T-cell (primary cell): ENCODE data around the gene SLC16A3. TPM values are rescaled to one million over a fixed set of nuclear protein-coding genes. Genes with fewer than 3 reads are reported as not detected.
"Not testable (repeated sequence)": the region's sequence is repeated elsewhere in the genome, so short reads cannot be mapped to it uniquely, and the experiment has no call there.

Experiments used
- ATAC-seq, 4 experiments: fragments of 200-7000 bp in 3 of 4; fragments of 150-1000 bp in 1 of 4; cut with Tn5 transposase; replicated peaks in 1 of 4; 1 replicate in 3 of 4; 2 replicates in 1 of 4; pipeline ENCODE4 v1.10.0; 2021; ENCODE audit warnings: moderate library complexity in 3 of 4, mild to moderate bottlenecking in 2 of 4, moderate number of reproducible peaks in 1 of 4
- CTCF ChIA-PET, 2 donors: fragments of 300-600 bp; sonication (Branson Sonifier 250); formaldehyde crosslinking; loops; one replicate each; lab custom pipeline; 2022; ENCODE audit warnings: antibody characterized with exemption in 2 of 2; lab: Charles Lee
- POLR2A ChIA-PET, 2 donors: fragments of 300-600 bp; sonication (Branson Sonifier 250); formaldehyde crosslinking; loops; one replicate each; lab custom pipeline; 2022; ENCODE audit warnings: antibody characterized with exemption in 2 of 2; lab: Charles Lee
- DNase-seq, 35 experiments: peaks; one replicate each; pipeline versions ENCODE4 v3.0.0 to v3.0.0-alpha.2; 2013 to 2023
- H3K27ac ChIP-seq: one replicate; pipeline ENCODE4 v1.5.1; 2013; ENCODE audit warnings: low read length
- H3K27me3 ChIP-seq, 2 experiments: replicated peaks in 1 of 2; 1 replicate in 1 of 2; 2 replicates in 1 of 2; pipeline versions ENCODE4 v1.6.1 to v1.7.0; 2013; ENCODE audit warnings: low read length in 1 of 2, mixed read lengths in 1 of 2; ENCODE audit not compliant: control insufficient read depth in 2 of 2, insufficient read depth in 2 of 2; ENCODE audit errors: extremely low read depth in 1 of 2
- H3K36me3 ChIP-seq, 2 donors: 1 replicate in 1 of 2; 2 replicates in 1 of 2; pipeline versions ENCODE4 v1.6.1 to v1.7.0; 2013; ENCODE audit warnings: low read length in 1 of 2; ENCODE audit not compliant: control insufficient read depth in 2 of 2, insufficient read depth in 1 of 2; ENCODE audit errors: extremely low read depth in 1 of 2
- H3K4me1 ChIP-seq, 2 experiments: 1 replicate in 1 of 2; 2 replicates in 1 of 2; pipeline versions ENCODE4 v1.6.1 to v1.7.0; 2013; ENCODE audit warnings: low read length in 2 of 2, mixed read lengths in 1 of 2; ENCODE audit not compliant: insufficient read depth in 2 of 2, control insufficient read depth in 1 of 2; ENCODE audit errors: extremely low read depth in 1 of 2
- H3K4me3 ChIP-seq, 2 donors: 1 replicate in 1 of 2; 2 replicates in 1 of 2; pipeline versions ENCODE4 v1.5.1 to v1.7.0; 2013; ENCODE audit warnings: mild to moderate bottlenecking in 2 of 2, low read length in 1 of 2, moderate library complexity in 1 of 2; ENCODE audit not compliant: control insufficient read depth in 1 of 2; ENCODE audit errors: extremely low read depth in 1 of 2
- H3K9me3 ChIP-seq: 2 replicates; pipeline ENCODE4 v1.7.0; 2013
- H3K27ac Mint-ChIP-seq, 2 donors: one replicate each; pipeline ENCODE4 v1.8.0; 2020 to 2021; ENCODE audit warnings: mild to moderate bottlenecking in 2 of 2, mixed read lengths in 2 of 2
- H3K27me3 Mint-ChIP-seq, 2 donors: one replicate each; pipeline ENCODE4 v1.8.0; 2021 to 2022; ENCODE audit warnings: mixed read lengths in 2 of 2
- H3K36me3 Mint-ChIP-seq: one replicate; pipeline ENCODE4 v1.8.0; 2021; ENCODE audit warnings: mixed read lengths
- H3K4me1 Mint-ChIP-seq, 3 donors: one replicate each; pipeline ENCODE4 v1.8.0; 2020 to 2022; ENCODE audit warnings: mixed read lengths in 3 of 3, mild to moderate bottlenecking in 1 of 3
- H3K4me3 Mint-ChIP-seq, 3 donors: one replicate each; pipeline ENCODE4 v1.8.0; 2020 to 2022; ENCODE audit warnings: mild to moderate bottlenecking in 3 of 3, mixed read lengths in 3 of 3, moderate library complexity in 3 of 3
- H3K9me3 Mint-ChIP-seq, 3 donors: one replicate each; pipeline ENCODE4 v1.8.0; 2020 to 2022; ENCODE audit warnings: mixed read lengths in 3 of 3
- WGBS: methylation state at CpG from one replicate; pipeline ENCODE4 v1.1.5; 2013; ENCODE audit warnings: missing lambda C conversion rate; ENCODE audit not compliant: insufficient coverage; 5-methylcytosine and 5-hydroxymethylcytosine counted together
- total RNA-seq, 35 experiments: library from RNA in 6 of 35; stranded (reverse) in 6 of 35; fragments of 120-200 nt in 1 of 35; gene quantifications; one replicate each; pipeline versions ENCODE4 v1.2.1 to v1.2.4 and lab custom pipeline; 2013 to 2026

Gene SLC16A3
- total RNA-seq, 5 donors from 2014 or later (not counting 1 experiment from before 2014, with no cell fraction given): 31.9 to 47.3 (median 40.9) TPM

DNA sequence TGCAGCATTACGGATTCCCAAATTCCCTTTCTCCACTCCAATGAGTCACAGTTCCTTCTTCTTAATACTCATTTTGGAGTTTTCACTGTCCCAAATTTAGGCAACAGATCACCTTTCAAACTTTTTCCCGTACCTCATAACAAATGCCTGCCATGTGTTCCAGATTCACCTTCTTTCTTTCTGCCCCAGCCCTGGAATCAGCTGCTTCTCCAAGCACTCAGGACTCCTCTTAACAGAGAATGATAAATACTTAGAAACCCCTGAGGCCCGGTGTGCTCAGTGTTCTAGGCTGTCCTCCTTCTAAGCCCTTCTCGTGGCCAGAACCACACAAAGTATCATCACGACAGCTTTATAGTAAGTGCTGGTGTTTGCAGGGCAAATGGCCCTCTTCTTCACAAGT is 29.7 kb downstream of the SLC16A3 start:
- Histone ChIP-seq H3K4me1 (peaks cover 0 to 14% of the 10 kb centered on the region in 2 experiments), H3K27ac (no peak overlapping the region), H3K9me3 (no peaks in the 10 kb centered on the region), H3K4me3 (no peak overlapping the region), H3K27me3 (no peaks in the 10 kb centered on the region), H3K36me3 (peaks cover 22 to 84% of the 10 kb centered on the region in 2 donors)
- 94% methylated on average over 2 of the region's 5 CpGs for WGBS
- ATAC-seq (no peak), DNase-seq (no peak)
- ChIA-PET CTCF (no interaction called here), POLR2A (interaction anchor here in 1 of 2 donors (0.6 kb wide), 1 partner anchor 237 kb away, joined by 11 read pairs; no protein-coding TSS in a partner anchor)
- no peaks in the 10 kb centered on the region for H3K27me3 Mint-ChIP-seq
- no peaks in the 10 kb centered on the region for H3K9me3 Mint-ChIP-seq
- H3K4me1 Mint-ChIP-seq: peaks cover 39 to 47% (median 46%) of the 10 kb centered on the region in 3 donors
- peaks cover 51% of the 10 kb centered on the region for H3K36me3 Mint-ChIP-seq
- peak overlapping the region in 1 of 2 donors; percentile 5 for H3K27ac Mint-ChIP-seq
- H3K4me3 Mint-ChIP-seq: no peak overlapping the region

DNA sequence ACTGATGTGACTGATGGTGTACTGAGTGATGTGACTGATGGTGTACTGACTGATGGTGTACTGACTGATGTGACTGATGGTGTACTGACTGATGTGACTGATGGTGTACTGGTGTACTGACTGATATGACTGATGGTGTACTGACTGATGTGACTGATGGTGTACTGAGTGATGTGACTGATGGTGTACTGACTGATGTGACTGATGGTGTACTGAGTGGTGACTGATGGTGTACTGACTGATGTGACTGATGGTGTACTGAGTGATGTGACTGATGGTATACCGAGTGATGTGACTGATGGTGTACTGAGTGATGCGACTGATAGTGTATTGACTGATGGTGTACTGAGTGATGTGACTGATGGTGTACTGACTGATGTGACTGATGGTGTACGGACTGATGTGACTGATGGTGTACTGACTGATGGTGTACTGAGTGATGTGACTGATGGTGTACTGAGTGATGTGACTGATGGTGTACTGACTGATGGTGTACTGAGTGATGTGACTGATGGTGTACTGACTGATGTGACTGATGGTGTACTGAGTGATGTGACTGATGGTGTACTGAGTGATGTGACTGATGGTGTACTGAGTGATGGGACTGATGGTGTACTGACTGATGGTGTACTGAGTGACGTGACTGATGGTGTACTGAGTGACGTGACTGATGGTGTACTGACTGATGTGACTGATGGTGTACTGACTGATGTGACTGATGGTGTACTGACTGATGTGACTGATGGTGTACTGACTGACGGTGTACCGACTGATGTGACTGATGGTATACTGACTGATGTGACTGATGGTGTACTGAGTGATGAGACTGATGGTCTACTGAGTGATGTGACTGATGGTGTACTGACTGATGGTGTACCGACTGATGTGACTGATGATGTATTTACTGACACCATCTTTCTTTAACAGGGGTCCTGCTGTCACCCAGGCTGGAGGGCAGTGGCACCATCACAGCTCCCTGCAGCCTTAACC is 31.4 kb downstream of the SLC16A3 start:
- H3K27ac ChIP-seq, H3K27me3 Mint-ChIP-seq, H3K27me3 ChIP-seq, DNase-seq, H3K4me3 ChIP-seq, H3K9me3 Mint-ChIP-seq, H3K9me3 ChIP-seq, POLR2A ChIA-PET, CTCF ChIA-PET, H3K27ac Mint-ChIP-seq, ATAC-seq, H3K4me3 Mint-ChIP-seq: not testable (repeated sequence)
- WGBS: 98% methylated on average over 7 of the region's 8 CpGs
- H3K36me3 ChIP-seq: peaks cover 23 to 92% of the 10 kb centered on the region in 2 donors
- Mint-ChIP-seq H3K36me3 (peaks cover 60% of the 10 kb centered on the region), H3K4me1 (peaks cover 45 to 52% (median 50%) of the 10 kb centered on the region in 3 donors)
- peaks cover 0 to 13% of the 10 kb centered on the region in 2 experiments for H3K4me1 ChIP-seq

DNA sequence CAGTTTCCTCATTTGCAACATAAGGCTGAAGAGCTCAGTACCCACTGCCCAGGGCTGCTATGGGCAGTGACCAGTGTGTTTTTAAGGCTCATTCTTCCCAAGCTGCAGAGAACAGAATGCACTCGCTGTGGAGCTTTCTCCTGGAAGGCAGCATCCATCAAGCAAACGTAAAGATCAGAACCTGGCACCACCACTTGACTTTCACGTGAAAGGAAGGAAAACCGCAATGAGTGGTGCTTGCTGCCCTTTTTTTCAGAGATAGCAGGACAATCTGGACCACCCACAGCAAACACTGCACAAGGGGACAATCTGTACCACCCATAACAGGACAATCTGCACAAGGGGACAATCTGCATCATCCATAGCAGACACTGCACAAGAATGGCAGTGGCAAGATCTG is 33.5 kb downstream of the SLC16A3 start:
- Mint-ChIP-seq H3K4me1 (peaks cover 53 to 54% (median 53%) of the 10 kb centered on the region in 3 donors), H3K4me3 (no peak overlapping the region), H3K27me3 (no peaks in the 10 kb centered on the region), H3K27ac (peak overlapping the region in 1 of 2 donors; percentile 66), H3K9me3 (no peaks in the 10 kb centered on the region), H3K36me3 (peaks cover 62% of the 10 kb centered on the region)
- POLR2A ChIA-PET: no interaction called here
- Histone ChIP-seq H3K4me1 (peaks cover 0 to 21% of the 10 kb centered on the region in 2 experiments), H3K36me3 (peaks cover 23 to 89% of the 10 kb centered on the region in 2 donors), H3K4me3 (no peak overlapping the region), H3K27ac (no peak overlapping the region), H3K27me3 (no peaks in the 10 kb centered on the region), H3K9me3 (no peaks in the 10 kb centered on the region)
- CTCF ChIA-PET: no interaction called here
- WGBS: 100% methylated on average over 2 of the region's 4 CpGs
- ATAC-seq: no peak
- no peak for DNase-seq

DNA sequence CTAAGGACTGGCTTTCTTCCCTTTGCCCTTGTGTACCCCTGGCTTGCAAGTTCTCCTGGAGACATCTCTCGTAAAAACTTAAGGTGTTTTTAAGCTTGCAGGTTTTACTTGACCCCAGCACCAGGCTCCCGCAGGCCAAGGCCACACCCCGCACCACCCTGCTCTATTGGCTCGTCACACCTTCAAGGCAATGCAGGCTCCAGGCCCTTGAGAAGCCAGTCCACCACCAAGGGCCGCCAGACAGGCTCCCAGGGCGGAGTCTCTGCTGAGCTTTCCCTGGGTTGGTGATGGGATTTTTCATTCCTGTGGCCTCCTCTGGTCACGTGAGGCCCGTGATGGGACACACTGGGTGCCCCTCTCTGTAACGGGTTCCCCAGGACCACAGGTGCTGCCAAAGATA is 34.8 kb downstream of the SLC16A3 start:
- Mint-ChIP-seq H3K9me3 (no peaks in the 10 kb centered on the region), H3K27ac (no peak overlapping the region), H3K27me3 (no peaks in the 10 kb centered on the region), H3K36me3 (peaks cover 53% of the 10 kb centered on the region), H3K4me3 (no peak overlapping the region), H3K4me1 (peaks cover 56 to 62% (median 58%) of the 10 kb centered on the region in 3 donors)
- ATAC-seq: no peak
- ChIA-PET POLR2A (interaction anchor here in 1 of 2 donors (0.7 kb wide), 1 partner anchor 40 kb away, joined by 4 read pairs; no protein-coding TSS in a partner anchor), CTCF (no interaction called here)
- Histone ChIP-seq H3K27me3 (no peaks in the 10 kb centered on the region), H3K27ac (no peak overlapping the region), H3K4me1 (peaks cover 2 to 29% of the 10 kb centered on the region in 2 experiments), H3K9me3 (no peaks in the 10 kb centered on the region), H3K36me3 (peaks cover 23 to 90% of the 10 kb centered on the region in 2 donors), H3K4me3 (no peak overlapping the region)
- WGBS: 96% methylated on average over 6 of the region's 9 CpGs
- no peak for DNase-seq

DNA sequence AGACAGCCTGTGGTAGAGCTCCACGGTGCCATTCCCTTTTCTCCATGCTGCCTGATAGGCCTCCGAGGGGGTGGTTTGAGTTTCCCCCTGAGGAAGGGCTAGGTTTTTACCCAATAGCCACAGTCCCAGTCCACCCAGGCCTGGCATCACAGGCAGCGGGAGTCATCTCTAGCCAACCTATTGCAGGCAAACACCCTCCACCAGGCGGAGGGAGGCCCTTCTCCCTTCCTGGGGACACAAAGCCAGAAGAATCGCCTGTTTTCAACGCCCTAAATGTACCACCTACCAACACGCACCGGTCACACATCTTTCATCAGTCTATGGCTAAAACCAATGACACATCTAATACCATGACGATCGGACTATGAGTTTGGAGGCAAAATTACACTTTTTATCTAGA is 37.3 kb downstream of the SLC16A3 start:
- ChIA-PET CTCF (interaction anchor here in 1 of 2 donors (1.2 kb wide), 1 partner anchor 30 kb away, joined by 7 read pairs; no protein-coding TSS in a partner anchor), POLR2A (no interaction called here)

More for the DNA sequence above, 37.3 kb downstream of the SLC16A3 start:
- Histone ChIP-seq H3K9me3 (no peaks in the 10 kb centered on the region), H3K4me3 (no peak overlapping the region), H3K27ac (no peak overlapping the region), H3K36me3 (peaks cover 21 to 90% of the 10 kb centered on the region in 2 donors), H3K4me1 (peaks cover 5 to 54% of the 10 kb centered on the region in 2 experiments), H3K27me3 (no peaks in the 10 kb centered on the region)
- Mint-ChIP-seq H3K9me3 (no peaks in the 10 kb centered on the region), H3K27ac (peak overlapping the region in 1 of 2 donors; percentile 55), H3K4me1 (peaks cover 67 to 70% (median 69%) of the 10 kb centered on the region in 3 donors), H3K4me3 (peak overlapping the region in 2 of 3 donors; percentile 21 to 95), H3K27me3 (no peaks in the 10 kb centered on the region), H3K36me3 (peaks cover 51% of the 10 kb centered on the region)
- DNase-seq: no peak
- 92% methylated on average over 8 of the region's 10 CpGs for WGBS
- ATAC-seq: no peak
